Right atrium auricular region (tissue), 2 donors: ENCODE results near the gene SF3A2. TPM values are rescaled to one million over a fixed set of nuclear protein-coding genes. Genes with fewer than 3 reads are reported as not detected.

ENCODE experiments used
- DNase-seq: peaks from one replicate; pipeline ENCODE4 v3.0.0-alpha.2; 2019; ENCODE audit warnings: low spot score
- H3K27ac ChIP-seq, 2 donors: fragments of 200-600 bp; sonication (generic); 1 replicate in 1 of 2; 2 replicates in 1 of 2; pipeline ENCODE4 v1.5.1; 2016 to 2019
- H3K27me3 ChIP-seq, 2 donors: fragments of 200-600 bp; sonication (generic); one replicate each; pipeline versions ENCODE4 v1.5.1 to v1.6.0; 2017 to 2019
- H3K36me3 ChIP-seq: fragments of 200-600 bp; sonication (generic); one replicate; pipeline ENCODE4 v1.5.1; 2016
- H3K4me1 ChIP-seq, 2 donors: fragments of 200-600 bp; sonication (generic); one replicate each; pipeline versions ENCODE4 v1.5.1 to v1.6.0; 2017 to 2019
- H3K4me3 ChIP-seq, 2 donors: fragments of 200-600 bp; sonication (generic); 1 replicate in 1 of 2; 2 replicates in 1 of 2; pipeline ENCODE4 v1.5.1; 2017 to 2019; ENCODE audit warnings: mild to moderate bottlenecking in 1 of 2, moderate library complexity in 1 of 2
- H3K9me3 ChIP-seq, 2 donors: fragments of 200-600 bp; sonication (generic); one replicate each; pipeline ENCODE4 v1.5.1; 2019
- total RNA-seq, 2 donors: library from RNA; depleted of rRNA; stranded (reverse); fragments of >200 nt; gene quantifications; one replicate each; pipeline ENCODE4 v1.1.0, GENCODE V29; 2016
- TF ChIP-seq, protein P1 (sequence below), 2 donors: fragments of 200-600 bp; sonication (generic); IDR thresholded peaks; one replicate each; pipeline ENCODE4 v1.5.1; 2019; ENCODE audit warnings: antibody characterized with exemption in 2 of 2

SF3A2 gene
- total RNA-seq, 2 donors from 2014 or later = 17.3 to 30.4 TPM

DNA sequence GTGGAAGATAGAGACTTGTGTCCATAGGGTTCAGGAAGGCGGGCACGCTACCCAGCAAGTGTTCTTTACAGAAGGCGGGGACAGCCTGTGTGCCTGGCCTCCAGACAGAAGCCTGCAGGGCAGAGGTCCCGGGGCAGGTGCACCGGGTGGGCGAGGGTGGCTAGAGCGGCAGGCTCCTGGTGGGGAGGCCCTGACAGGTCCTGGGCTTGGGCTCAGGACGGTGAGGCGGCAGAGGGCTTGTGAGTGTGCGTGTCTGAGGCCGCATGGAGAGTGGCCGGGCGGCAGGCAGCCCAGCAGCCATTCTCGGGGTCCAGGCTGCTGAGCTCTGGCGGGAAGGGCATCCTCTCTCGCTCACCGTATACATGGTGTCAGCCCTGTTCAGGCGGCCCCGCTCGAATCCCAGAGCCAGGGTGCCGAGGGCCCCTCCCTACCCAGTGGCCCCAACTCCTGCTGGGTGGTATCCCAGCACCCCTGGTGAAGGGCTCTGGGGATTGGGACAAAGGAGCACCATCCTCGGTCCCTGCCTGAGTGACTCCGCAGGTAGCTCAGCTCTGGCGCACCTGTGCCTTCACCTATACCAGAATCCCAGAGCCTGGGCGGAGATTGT, 9.5 kb downstream of the SF3A2 start:
- Histone ChIP-seq H3K9me3 (no peaks in the 10 kb centered on the region), H3K36me3 (peaks cover 56% of the 10 kb centered on the region), H3K4me3 (no peak overlapping the region), H3K27me3 (peaks cover 0 to 12% of the 10 kb centered on the region in 2 donors), H3K27ac (no peak overlapping the region), H3K4me1 (peaks cover 0 to 45% of the 10 kb centered on the region in 2 donors)
- no peak for DNase-seq
- TF ChIP-seq, protein P1, sequence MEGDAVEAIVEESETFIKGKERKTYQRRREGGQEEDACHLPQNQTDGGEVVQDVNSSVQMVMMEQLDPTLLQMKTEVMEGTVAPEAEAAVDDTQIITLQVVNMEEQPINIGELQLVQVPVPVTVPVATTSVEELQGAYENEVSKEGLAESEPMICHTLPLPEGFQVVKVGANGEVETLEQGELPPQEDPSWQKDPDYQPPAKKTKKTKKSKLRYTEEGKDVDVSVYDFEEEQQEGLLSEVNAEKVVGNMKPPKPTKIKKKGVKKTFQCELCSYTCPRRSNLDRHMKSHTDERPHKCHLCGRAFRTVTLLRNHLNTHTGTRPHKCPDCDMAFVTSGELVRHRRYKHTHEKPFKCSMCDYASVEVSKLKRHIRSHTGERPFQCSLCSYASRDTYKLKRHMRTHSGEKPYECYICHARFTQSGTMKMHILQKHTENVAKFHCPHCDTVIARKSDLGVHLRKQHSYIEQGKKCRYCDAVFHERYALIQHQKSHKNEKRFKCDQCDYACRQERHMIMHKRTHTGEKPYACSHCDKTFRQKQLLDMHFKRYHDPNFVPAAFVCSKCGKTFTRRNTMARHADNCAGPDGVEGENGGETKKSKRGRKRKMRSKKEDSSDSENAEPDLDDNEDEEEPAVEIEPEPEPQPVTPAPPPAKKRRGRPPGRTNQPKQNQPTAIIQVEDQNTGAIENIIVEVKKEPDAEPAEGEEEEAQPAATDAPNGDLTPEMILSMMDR (IDR thresholded peaks at IDR 0.05) = no peak

DNA sequence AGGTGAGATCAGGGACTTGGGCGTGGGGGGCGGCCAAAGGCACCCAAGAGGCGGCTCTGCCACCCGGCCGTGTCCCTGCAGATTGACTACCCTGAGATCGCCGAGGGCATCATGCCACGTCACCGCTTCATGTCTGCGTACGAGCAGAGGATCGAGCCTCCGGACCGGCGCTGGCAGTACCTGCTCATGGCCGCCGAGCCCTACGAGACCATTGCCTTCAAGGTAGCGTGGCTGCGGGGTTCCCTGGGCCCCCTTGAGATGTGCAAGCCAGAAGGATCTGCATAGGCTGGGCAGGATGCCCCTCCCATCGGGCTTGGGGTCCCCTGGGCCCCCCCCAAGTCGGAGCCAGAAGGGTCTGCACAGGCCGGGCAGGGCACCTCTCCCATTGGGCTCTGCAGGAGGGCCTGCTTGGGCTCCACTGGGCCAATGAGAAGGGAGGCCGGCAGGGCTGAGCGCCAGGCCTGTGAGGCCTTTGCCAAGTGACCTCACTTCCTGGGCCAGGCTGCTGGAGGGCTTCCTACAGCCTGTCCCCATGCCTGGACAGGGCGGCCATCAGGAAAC, 10.3 kb downstream of the SF3A2 start:
- no peak overlapping the region for H3K27ac ChIP-seq
- no peak overlapping the region for H3K4me3 ChIP-seq
- H3K4me1 ChIP-seq = peaks cover 0 to 45% of the 10 kb centered on the region in 2 donors
- H3K36me3 ChIP-seq = peaks cover 56% of the 10 kb centered on the region
- TF ChIP-seq, protein P1 (IDR thresholded peaks at IDR 0.05) = no peak
- peak; percentile 72 for DNase-seq
- no peaks in the 10 kb centered on the region for H3K9me3 ChIP-seq
- H3K27me3 ChIP-seq = peaks cover 3 to 16% of the 10 kb centered on the region in 2 donors

DNA sequence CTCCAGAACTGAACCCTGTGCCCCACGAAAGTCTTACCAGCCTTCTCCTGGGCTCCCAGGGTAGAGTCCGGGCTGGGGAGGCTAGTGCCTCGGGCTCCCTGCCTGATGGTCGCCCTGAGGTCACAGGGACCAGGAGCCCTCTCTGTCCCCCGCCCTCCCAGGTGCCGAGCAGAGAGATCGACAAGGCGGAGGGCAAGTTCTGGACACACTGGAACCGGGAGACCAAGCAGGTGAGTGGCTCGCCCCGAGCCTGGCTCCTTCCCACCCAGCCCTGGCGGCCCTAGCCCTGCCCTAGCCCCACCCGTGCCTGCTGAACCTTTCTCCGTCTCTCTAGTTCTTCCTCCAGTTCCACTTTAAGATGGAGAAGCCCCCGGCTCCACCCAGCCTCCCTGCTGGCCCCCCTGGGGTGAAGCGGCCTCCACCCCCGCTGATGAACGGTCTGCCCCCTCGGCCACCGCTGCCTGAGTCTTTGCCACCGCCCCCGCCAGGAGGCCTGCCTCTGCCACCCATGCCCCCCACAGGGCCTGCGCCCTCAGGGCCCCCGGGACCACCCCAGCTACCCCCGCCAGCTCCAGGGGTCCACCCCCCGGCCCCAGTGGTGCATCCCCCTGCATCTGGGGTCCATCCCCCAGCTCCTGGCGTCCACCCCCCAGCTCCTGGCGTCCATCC, 10.9 kb downstream of the SF3A2 start:
- no peak for DNase-seq

DNA sequence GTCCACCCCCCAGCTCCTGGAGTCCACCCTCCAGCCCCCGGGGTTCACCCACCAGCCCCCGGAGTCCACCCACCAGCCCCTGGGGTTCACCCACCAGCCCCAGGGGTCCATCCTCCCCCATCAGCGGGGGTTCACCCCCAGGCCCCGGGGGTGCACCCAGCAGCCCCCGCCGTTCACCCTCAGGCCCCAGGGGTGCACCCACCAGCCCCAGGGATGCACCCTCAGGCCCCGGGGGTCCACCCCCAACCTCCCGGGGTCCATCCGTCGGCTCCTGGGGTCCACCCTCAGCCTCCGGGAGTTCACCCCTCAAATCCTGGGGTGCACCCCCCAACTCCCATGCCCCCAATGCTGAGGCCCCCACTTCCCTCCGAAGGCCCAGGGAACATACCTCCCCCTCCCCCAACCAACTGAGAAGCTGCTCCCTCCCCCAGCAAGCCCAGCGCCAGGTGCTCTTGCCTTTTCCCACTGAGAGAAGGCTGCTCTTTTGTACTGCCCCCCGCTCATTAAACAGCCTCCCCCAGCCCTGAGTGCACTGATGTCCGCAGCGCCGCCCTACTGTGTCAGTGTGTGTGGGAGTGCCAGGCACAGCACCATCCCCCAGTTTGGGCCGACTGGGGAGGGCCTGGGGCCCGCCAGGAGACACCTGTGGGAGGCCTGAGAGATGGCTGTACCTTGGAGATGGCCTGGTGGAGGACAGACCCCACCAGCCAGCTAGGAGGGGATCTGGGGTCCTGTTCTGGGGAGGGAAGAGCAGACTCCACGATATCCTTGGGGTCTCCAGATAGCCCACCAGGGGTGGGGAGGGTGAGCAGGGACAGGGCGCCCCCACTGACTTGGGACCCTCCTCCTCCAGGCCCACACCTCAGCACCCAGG, 11.7 kb downstream of the SF3A2 start:
- H3K9me3 ChIP-seq = no peaks in the 10 kb centered on the region
- TF ChIP-seq, protein P1 (IDR thresholded peaks at IDR 0.05) = no peak
- peaks cover 17 to 28% of the 10 kb centered on the region in 2 donors for H3K27me3 ChIP-seq
- H3K4me3 ChIP-seq = no peak overlapping the region
- H3K27ac ChIP-seq = no peak overlapping the region
- H3K36me3 ChIP-seq = peaks cover 55% of the 10 kb centered on the region
- peaks cover 0 to 52% of the 10 kb centered on the region in 2 donors for H3K4me1 ChIP-seq
- no peak for DNase-seq

More for the DNA sequence above, 10.9 kb downstream of the SF3A2 start:
- Histone ChIP-seq H3K4me1 (peaks cover 0 to 45% of the 10 kb centered on the region in 2 donors), H3K4me3 (no peak overlapping the region), H3K27ac (no peak overlapping the region), H3K36me3 (peaks cover 56% of the 10 kb centered on the region), H3K27me3 (peaks cover 10 to 23% of the 10 kb centered on the region in 2 donors), H3K9me3 (no peaks in the 10 kb centered on the region)
- TF ChIP-seq, protein P1 (IDR thresholded peaks at IDR 0.05) = no peak

DNA sequence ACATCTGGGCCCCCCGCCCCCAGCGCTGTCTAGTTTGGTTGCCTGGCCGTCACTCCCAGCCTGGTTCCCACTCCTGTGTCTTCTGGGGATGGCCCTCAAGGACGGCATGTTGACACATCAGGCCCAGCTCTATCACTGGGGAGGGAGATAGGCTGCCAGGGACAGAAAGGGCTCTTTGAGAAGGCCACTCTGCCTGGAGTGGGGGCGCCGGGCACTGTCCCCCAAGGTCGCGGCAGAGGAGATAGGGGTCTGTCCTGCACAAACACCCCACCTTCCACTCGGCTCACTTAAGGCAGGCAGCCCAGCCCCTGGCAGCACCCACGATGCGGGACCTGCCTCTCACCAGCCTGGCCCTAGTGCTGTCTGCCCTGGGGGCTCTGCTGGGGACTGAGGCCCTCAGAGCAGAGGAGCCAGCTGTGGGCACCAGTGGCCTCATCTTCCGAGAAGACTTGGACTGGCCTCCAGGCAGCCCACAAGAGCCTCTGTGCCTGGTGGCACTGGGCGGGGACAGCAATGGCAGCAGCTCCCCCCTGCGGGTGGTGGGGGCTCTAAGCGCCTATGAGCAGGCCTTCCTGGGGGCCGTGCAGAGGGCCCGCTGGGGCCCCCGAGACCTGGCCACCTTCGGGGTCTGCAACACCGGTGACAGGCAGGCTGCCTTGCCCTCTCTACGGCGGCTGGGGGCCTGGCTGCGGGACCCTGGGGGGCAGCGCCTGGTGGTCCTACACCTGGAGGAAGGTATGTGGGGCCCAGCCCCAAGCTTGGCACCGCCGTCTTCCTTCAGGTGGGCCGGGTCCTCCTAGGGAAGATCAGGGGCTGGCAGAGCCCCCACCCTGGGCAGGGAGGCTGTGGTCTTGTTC, 12.6 kb downstream of the SF3A2 start, which contains the start of gene AMH:
Gene AMH (plus strand): TSS at position 314 of the 857 bp plus-strand sequence. CDS start 10 bp downstream, at position 324.
- Histone ChIP-seq H3K4me3 (no peak within 1 kb of the TSS), H3K27me3 (peaks cover 17 to 33% of the 10 kb centered on the region in 2 donors), H3K4me1 (peaks cover 0 to 58% of the 10 kb centered on the region in 2 donors), H3K9me3 (no peaks in the 10 kb centered on the region), H3K27ac (no peak within 1 kb of the TSS), H3K36me3 (peaks cover 47% of the 10 kb centered on the region)
- TF ChIP-seq, protein P1 (IDR thresholded peaks at IDR 0.05) = no peak
- no peak for DNase-seq
